ENCODE measurements around the gene C19orf67. TPM values are rescaled to one million over a fixed set of nuclear protein-coding genes. Genes with fewer than 3 reads are reported as not detected.
A peak's percentile ranks its signal among the peaks of the same experiment; 100 is the strongest.

Gene C19orf67
- total and polyA plus RNA-seq, 2 donors from 2014 or later: not detected

DNA sequence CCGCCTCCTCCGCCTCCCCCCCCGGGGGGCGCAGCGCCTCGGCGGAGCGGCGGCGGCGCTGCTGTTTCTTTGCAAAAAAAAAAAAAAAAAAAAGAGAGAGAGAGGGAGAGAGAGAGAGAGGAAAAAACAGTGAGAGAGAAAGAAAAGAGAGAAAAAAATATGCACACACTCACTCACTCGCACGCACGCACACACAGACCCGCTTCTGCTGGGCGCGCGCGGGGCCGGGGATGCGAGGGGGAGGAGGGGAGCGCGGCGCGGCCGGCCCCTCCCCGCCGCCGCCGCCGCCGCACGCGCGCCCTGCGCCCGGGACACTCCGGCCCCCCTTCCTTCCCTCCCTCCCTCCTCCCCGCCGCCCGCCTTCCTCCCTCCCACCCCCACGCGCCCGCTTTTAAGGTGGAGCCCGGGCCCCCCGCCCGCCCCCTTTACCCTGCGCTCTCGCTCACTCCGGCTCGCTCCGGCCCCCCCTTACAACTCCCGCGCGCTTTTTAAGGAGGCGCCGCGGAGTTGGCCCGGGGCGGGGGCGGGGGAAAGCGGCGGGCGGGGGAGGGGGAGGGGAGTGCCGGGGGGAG lies 5.0 kb upstream of the C19orf67 start, which contains the start of gene SAMD1:
TSS of gene SAMD1 (minus strand) at position 243 of the 572 bp plus-strand sequence.
- Histone ChIP-seq H3K27me3 (ENCODE audit: control insufficient read depth, insufficient read depth, low read length) (no peaks in the 10 kb centered on the region), H3K4me1 (ENCODE audit: control insufficient read depth in 2 of 3, insufficient read depth in 2 of 3, low read depth in 1 of 3, low read length in 3 of 3) (no peaks in the 10 kb centered on the region), H3K4me3 (ENCODE audit: low read length in 3 of 3) (peak within 1 kb of the TSS; percentile 73 to 82 (median 74)), H3K27ac (ENCODE audit: low read depth in 2 of 2, low read length in 2 of 2) (peak within 1 kb of the TSS; percentile 92 to 94), H3K36me3 (ENCODE audit: control insufficient read depth in 2 of 3, insufficient read depth in 3 of 3, low read length in 3 of 3) (peaks cover 0 to 2% (median 2%) of the 10 kb centered on the region in 3 donors), H3K9me3 (ENCODE audit: control insufficient read depth in 2 of 3, insufficient read depth in 1 of 3, low read length in 3 of 3) (peaks cover 0 to 8% (median 4%) of the 10 kb centered on the region in 3 donors), H3K9ac (ENCODE audit: low read length in 3 of 3) (peak within 1 kb of the TSS; percentile 51 to 87 (median 85))
- intact Hi-C loops (cut with DNase I): no loop called here
- FAIRE-seq (no peak), DNase-seq (peak; percentile 91 to 98 (median 95))
- TF ChIP-seq, protein P1, sequence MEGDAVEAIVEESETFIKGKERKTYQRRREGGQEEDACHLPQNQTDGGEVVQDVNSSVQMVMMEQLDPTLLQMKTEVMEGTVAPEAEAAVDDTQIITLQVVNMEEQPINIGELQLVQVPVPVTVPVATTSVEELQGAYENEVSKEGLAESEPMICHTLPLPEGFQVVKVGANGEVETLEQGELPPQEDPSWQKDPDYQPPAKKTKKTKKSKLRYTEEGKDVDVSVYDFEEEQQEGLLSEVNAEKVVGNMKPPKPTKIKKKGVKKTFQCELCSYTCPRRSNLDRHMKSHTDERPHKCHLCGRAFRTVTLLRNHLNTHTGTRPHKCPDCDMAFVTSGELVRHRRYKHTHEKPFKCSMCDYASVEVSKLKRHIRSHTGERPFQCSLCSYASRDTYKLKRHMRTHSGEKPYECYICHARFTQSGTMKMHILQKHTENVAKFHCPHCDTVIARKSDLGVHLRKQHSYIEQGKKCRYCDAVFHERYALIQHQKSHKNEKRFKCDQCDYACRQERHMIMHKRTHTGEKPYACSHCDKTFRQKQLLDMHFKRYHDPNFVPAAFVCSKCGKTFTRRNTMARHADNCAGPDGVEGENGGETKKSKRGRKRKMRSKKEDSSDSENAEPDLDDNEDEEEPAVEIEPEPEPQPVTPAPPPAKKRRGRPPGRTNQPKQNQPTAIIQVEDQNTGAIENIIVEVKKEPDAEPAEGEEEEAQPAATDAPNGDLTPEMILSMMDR (IDR thresholded peaks at IDR 0.05; ENCODE audit: borderline replicate concordance, extremely low read depth, insufficient read depth): no peak

GRCh38 chr19:14089662-14090508 lies 4.3 kb upstream of the C19orf67 start:
- peak overlapping the region in 1 of 2 donors; percentile 47 for H3K27ac ChIP-seq (ENCODE audit: low read depth in 2 of 2, low read length in 2 of 2)
- peaks cover 0 to 8% (median 4%) of the 10 kb centered on the region in 3 donors for H3K9me3 ChIP-seq (ENCODE audit: control insufficient read depth in 2 of 3, insufficient read depth in 1 of 3, low read length in 3 of 3)
- H3K4me3 ChIP-seq (ENCODE audit: low read length in 3 of 3): peak overlapping the region in 2 of 3 donors; percentile 31 to 44
- peaks cover 0 to 2% (median 2%) of the 10 kb centered on the region in 3 donors for H3K36me3 ChIP-seq (ENCODE audit: control insufficient read depth in 2 of 3, insufficient read depth in 3 of 3, low read length in 3 of 3)
- FAIRE-seq: no peak
- no peak overlapping the region for H3K9ac ChIP-seq (ENCODE audit: low read length in 3 of 3)
- intact Hi-C loops (cut with DNase I): no loop called here
- TF ChIP-seq, protein P1 (IDR thresholded peaks at IDR 0.05; ENCODE audit: borderline replicate concordance, extremely low read depth, insufficient read depth): no peak
- no peaks in the 10 kb centered on the region for H3K27me3 ChIP-seq (ENCODE audit: control insufficient read depth, insufficient read depth, low read length)
- no peaks in the 10 kb centered on the region for H3K4me1 ChIP-seq (ENCODE audit: control insufficient read depth in 2 of 3, insufficient read depth in 2 of 3, low read depth in 1 of 3, low read length in 3 of 3)
- DNase-seq: peak; percentile 55 to 87 (median 71)

- H3K27ac ChIP-seq (ENCODE audit: low read depth in 2 of 2, low read length in 2 of 2): no peak overlapping the region
- peak in 1 of 5 donors; percentile 51 for DNase-seq
- intact Hi-C loops (cut with DNase I): no loop called here
Observed at GRCh38 chr19:14089412-14089661, 3.8 kb upstream of the C19orf67 start.

More at GRCh38 chr19:14089412-14089661, 3.8 kb upstream of the C19orf67 start:
- peaks cover 0 to 2% (median 2%) of the 10 kb centered on the region in 3 donors for H3K36me3 ChIP-seq (ENCODE audit: control insufficient read depth in 2 of 3, insufficient read depth in 3 of 3, low read length in 3 of 3)
- no peak for FAIRE-seq
- H3K27me3 ChIP-seq (ENCODE audit: control insufficient read depth, insufficient read depth, low read length): no peaks in the 10 kb centered on the region
- H3K9me3 ChIP-seq (ENCODE audit: control insufficient read depth in 2 of 3, insufficient read depth in 1 of 3, low read length in 3 of 3): peaks cover 0 to 8% (median 4%) of the 10 kb centered on the region in 3 donors
- TF ChIP-seq, protein P1 (IDR thresholded peaks at IDR 0.05; ENCODE audit: borderline replicate concordance, extremely low read depth, insufficient read depth): no peak
- H3K4me3 ChIP-seq (ENCODE audit: low read length in 3 of 3): peak overlapping the region; percentile 31 to 43 (median 34)
- no peak overlapping the region for H3K9ac ChIP-seq (ENCODE audit: low read length in 3 of 3)
- H3K4me1 ChIP-seq (ENCODE audit: control insufficient read depth in 2 of 3, insufficient read depth in 2 of 3, low read depth in 1 of 3, low read length in 3 of 3): no peaks in the 10 kb centered on the region
